OCI-LY7 (cell line): ENCODE results near the gene LEPR. TPM values are rescaled to one million over a fixed set of nuclear protein-coding genes. Genes with fewer than 3 reads are reported as not detected.

Source experiments
- BruUV-seq: library from RNA; stranded (reverse); fragments of 400-500 nt; replicated peaks from 2 replicates; lab custom pipeline; 2021; lab: Mats Ljungman, UMichigan
- CTCF ChIA-PET: fragments of 300-600 bp; sonication (Branson Sonifier 250); formaldehyde crosslinking; loops from one replicate; lab custom pipeline; 2022; ENCODE audit warnings: antibody characterized with exemption; ENCODE audit not compliant: unreplicated experiment; lab: Charles Lee
- POLR2A ChIA-PET: fragments of 300-600 bp; sonication (Branson Sonifier 250); formaldehyde crosslinking; loops from one replicate; lab custom pipeline; 2022; ENCODE audit warnings: antibody characterized with exemption; lab: Charles Lee
- DNase-seq: peaks from one replicate; pipeline ENCODE4 v3.0.0-alpha.2; 2015; ENCODE audit warnings: low spot score
- H2AFZ ChIP-seq: fragments of 200-600 bp; sonication (generic), shearing (Covaris generic); 2 replicates; pipeline ENCODE4 v1.6.1; 2014; ENCODE audit warnings: mild to moderate bottlenecking, antibody characterized with exemption, low read length, moderate library complexity
- H3K27ac ChIP-seq: fragments of 200-600 bp; sonication (generic); 2 replicates; pipeline ENCODE4 v1.5.1; 2014; ENCODE audit warnings: mixed run types, low read depth, mild to moderate bottlenecking, moderate library complexity, low read length, inconsistent platforms; ENCODE audit not compliant: poor library complexity, severe bottlenecking
- H3K36me3 ChIP-seq: fragments of 200-600 bp; sonication (generic); 2 replicates; pipeline ENCODE4 v1.6.1; 2014; ENCODE audit warnings: mild to moderate bottlenecking, antibody characterized with exemption, low read length, moderate library complexity, mixed read lengths; ENCODE audit not compliant: insufficient read depth
- H3K4me1 ChIP-seq: fragments of 200-600 bp; sonication (generic); 2 replicates; pipeline ENCODE4 v1.5.1; 2014; ENCODE audit warnings: mild to moderate bottlenecking, low read length; ENCODE audit not compliant: insufficient read depth, poor library complexity, severe bottlenecking
- H3K4me2 ChIP-seq: fragments of 200-600 bp; sonication (generic); 2 replicates; pipeline ENCODE4 v1.6.1; 2014; ENCODE audit warnings: mild to moderate bottlenecking, low read length
- H3K4me3 ChIP-seq: fragments of 200-600 bp; sonication (generic); 2 replicates; pipeline ENCODE4 v1.5.1; 2014; ENCODE audit warnings: mild to moderate bottlenecking, low read depth, low read length; ENCODE audit not compliant: poor library complexity, severe bottlenecking
- H3K79me2 ChIP-seq: fragments of 200-600 bp; sonication (generic); 2 replicates; pipeline ENCODE4 v1.6.1; 2016; ENCODE audit warnings: low read depth, mild to moderate bottlenecking, low read length, moderate library complexity, mixed read lengths; ENCODE audit not compliant: insufficient read depth
- H3K9me2 ChIP-seq: fragments of 200-600 bp; sonication (generic); 2 replicates; pipeline ENCODE4 v1.6.1; 2016; ENCODE audit warnings: mild to moderate bottlenecking, low read length, mixed read lengths; ENCODE audit not compliant: insufficient read depth
- H3K9me3 ChIP-seq: fragments of 200-600 bp; sonication (generic); 2 replicates; pipeline ENCODE4 v1.6.1; 2014; ENCODE audit warnings: mild to moderate bottlenecking, mixed run types, low read length, mixed read lengths
- H4K20me1 ChIP-seq: fragments of 200-600 bp; sonication (generic); 2 replicates; pipeline ENCODE4 v1.6.1; 2014; ENCODE audit warnings: mild to moderate bottlenecking, antibody characterized with exemption, low read length, moderate library complexity, mixed read lengths; ENCODE audit not compliant: insufficient read depth
- CTCF ChIP-seq: fragments of 200-600 bp; sonication (generic); conservative IDR thresholded peaks from 2 replicates; pipeline ENCODE4 v1.5.1; 2014; ENCODE audit warnings: mild to moderate bottlenecking, antibody characterized with exemption, low read length, moderate library complexity, mixed read lengths
- EZH2phosphoT487 ChIP-seq: fragments of 200-600 bp; sonication (generic); IDR thresholded peaks from 2 replicates; pipeline ENCODE4 v1.6.1; 2018; ENCODE audit warnings: low read depth, borderline replicate concordance, mild to moderate bottlenecking, mixed run types, antibody characterized with exemption, low read length, moderate library complexity, mixed read lengths
- intact Hi-C: fragments of 100-400 bp; cut with micrococcal nuclease; formaldehyde crosslinking; loops from one replicate; pipeline ENCODE4 v1.10.0; 2022; ENCODE audit not compliant: unreplicated experiment
- total RNA-seq, 2 experiments: library from RNA; depleted of rRNA in 1 of 2; stranded (reverse); fragments of >200 nt in 1 of 2; shearing (Covaris generic) in 1 of 2; gene quantifications; 2 replicates each; pipeline ENCODE4 v1.2.3, GENCODE V29; 2014 to 2022

The LEPR gene
- total RNA-seq, 2 experiments from 2014 or later = 0.63 to 0.68 TPM

GRCh38 chr1:65398083-65398482, 22.4 kb upstream of the LEPR start:
- Histone ChIP-seq H3K4me3 (no peak overlapping the region), H4K20me1 (no peaks in the 10 kb centered on the region), H3K79me2 (no peaks in the 10 kb centered on the region), H3K4me1 (no peaks in the 10 kb centered on the region), H3K27ac (no peak overlapping the region), H3K9me2 (no peaks in the 10 kb centered on the region), H3K9me3 (no peaks in the 10 kb centered on the region), H3K4me2 (no peak overlapping the region), H2AFZ (no peak overlapping the region), H3K36me3 (peaks cover 17% of the 10 kb centered on the region; the same call in 1 of the 2 replicates)
- intact Hi-C loops = no loop called here
- TF ChIP-seq EZH2phosphoT487 (no peak), CTCF (no peak)
- CTCF ChIA-PET = no interaction called here
- DNase-seq = no peak
- BruUV-seq = no TSS peak
- POLR2A ChIA-PET = interaction anchor here (0.6 to 1.0 kb wide), 2 partner anchors 8 to 21 kb away, joined by 3 read pairs; no protein-coding TSS in a partner anchor

- intact Hi-C loops = no loop called here
- TF ChIP-seq EZH2phosphoT487 (no peak), CTCF (no peak)
- Histone ChIP-seq H3K27ac (no peak overlapping the region), H3K4me3 (no peak overlapping the region), H3K4me2 (no peak overlapping the region), H3K79me2 (no peaks in the 10 kb centered on the region), H3K4me1 (no peaks in the 10 kb centered on the region), H2AFZ (no peak overlapping the region), H4K20me1 (no peaks in the 10 kb centered on the region), H3K9me2 (no peaks in the 10 kb centered on the region), H3K9me3 (no peaks in the 10 kb centered on the region), H3K36me3 (peaks cover 17% of the 10 kb centered on the region; the same call in 1 of the 2 replicates)
- BruUV-seq = no TSS peak
- CTCF ChIA-PET = no interaction called here
- no peak for DNase-seq
- POLR2A ChIA-PET = interaction anchor here (1.0 kb wide), 1 partner anchor 9 kb away, joined by 3 read pairs; no protein-coding TSS in a partner anchor
Observed at GRCh38 chr1:65399003-65399402, 21.5 kb upstream of the LEPR start.

GRCh38 chr1:65401612-65402011, 18.9 kb upstream of the LEPR start:
- Histone ChIP-seq H3K4me1 (no peaks in the 10 kb centered on the region), H3K27ac (no peak overlapping the region), H3K9me3 (no peaks in the 10 kb centered on the region), H3K4me3 (no peak overlapping the region), H3K9me2 (no peaks in the 10 kb centered on the region), H3K79me2 (no peaks in the 10 kb centered on the region), H4K20me1 (no peaks in the 10 kb centered on the region), H3K36me3 (0 out of 2 replicates have a peak, but pooled peaks cover 4% of the 10 kb centered on the region), H3K4me2 (no peak overlapping the region), H2AFZ (no peak overlapping the region)
- no TSS peak for BruUV-seq
- TF ChIP-seq CTCF (no peak), EZH2phosphoT487 (no peak)
- no peak for DNase-seq
- CTCF ChIA-PET = no interaction called here
- intact Hi-C loops = no loop called here
- POLR2A ChIA-PET = interaction anchor here (0.6 to 1.0 kb wide), 2 partner anchors 18 to 79 kb away, joined by 3 read pairs; no protein-coding TSS in a partner anchor
